HCT116 (cell line): ENCODE measurements around the gene SLC12A5. TPM values are rescaled to one million over a fixed set of nuclear protein-coding genes. Genes with fewer than 3 reads are reported as not detected.

ENCODE experiments used
- ATAC-seq: fragments of 200-7000 bp; cut with Tn5 transposase; 2 replicates; pipeline ENCODE4 v1.9.1; 2020; ENCODE audit warnings: mild to moderate bottlenecking, moderate library complexity
- BruUV-seq: library from RNA; stranded (reverse); fragments of 400-500 nt; replicated peaks from 2 replicates; lab custom pipeline; 2021; lab: Mats Ljungman, UMichigan
- CTCF ChIA-PET: fragments of 300-600 bp; sonication (Branson Sonifier 250); formaldehyde crosslinking; loops from one replicate; lab custom pipeline; 2021; ENCODE audit warnings: antibody characterized with exemption; lab: Charles Lee
- POLR2A ChIA-PET: fragments of 300-600, 350-600 bp; sonication (Branson Sonifier 250); formaldehyde crosslinking; loops from one replicate; lab custom pipeline; 2021; ENCODE audit warnings: antibody characterized with exemption; lab: Charles Lee
- RAD21 ChIA-PET, 2 experiments: fragments of 300-600 bp; sonication (Branson Sonifier 250); formaldehyde crosslinking; loops; one replicate each; lab custom pipeline; 2023; ENCODE audit warnings: low total read pairs in 2 of 2; ENCODE audit not compliant: uncharacterized antibody in 2 of 2, unreplicated experiment in 2 of 2, low non-redundant PET in 1 of 2; lab: Charles Lee
- DNase-seq: peaks from one replicate; pipeline ENCODE4 v3.0.0-alpha.2; 2010; ENCODE audit warnings: low read depth, low spot score
- H2AFZ ChIP-seq: fragments of 200-600 bp; shearing (Covaris generic), sonication (generic); 2 replicates; pipeline ENCODE4 v1.6.1; 2017; ENCODE audit warnings: low read depth, mixed run types, mixed read lengths, antibody characterized with exemption, low read length; ENCODE audit not compliant: poor library complexity, severe bottlenecking
- H3K27ac ChIP-seq: 2 replicates; pipeline ENCODE4 v1.5.1; 2012; ENCODE audit warnings: low read depth, low read length
- H3K27me3 ChIP-seq: fragments of 200-600 bp; sonication (generic); 2 replicates; pipeline ENCODE4 v1.6.1; 2016; ENCODE audit warnings: mixed run types, low read length, mixed read lengths; ENCODE audit not compliant: insufficient read depth
- H3K36me3 ChIP-seq, 2 experiments: fragments of 200-500 bp in 1 of 2; fragments of 200-600 bp in 1 of 2; sonication (Bioruptor generic) in 1 of 2; sonication (generic) in 1 of 2; 2 replicates each; pipeline versions ENCODE4 v1.5.1 to v1.6.1; 2014 to 2016; ENCODE audit warnings: low read length in 2 of 2, inconsistent platforms in 1 of 2, mixed read lengths in 1 of 2, mixed run types in 1 of 2; ENCODE audit not compliant: insufficient read depth in 2 of 2, control insufficient read depth in 1 of 2
- H3K4me1 ChIP-seq, 2 experiments: fragments of 200-600 bp in 1 of 2; sonication (generic) in 1 of 2; 2 replicates each; pipeline versions ENCODE4 v1.5.1 to v1.6.1; 2012 to 2017; ENCODE audit warnings: low read length in 2 of 2, inconsistent platforms in 1 of 2, mild to moderate bottlenecking in 1 of 2, mixed read lengths in 1 of 2, mixed run types in 1 of 2, moderate library complexity in 1 of 2; ENCODE audit not compliant: insufficient read depth in 2 of 2, control insufficient read depth in 1 of 2
- H3K4me2 ChIP-seq: fragments of 200-600 bp; sonication (generic); 2 replicates; pipeline ENCODE4 v1.6.1; 2017; ENCODE audit warnings: mixed run types, low read length, mixed read lengths
- H3K4me3 ChIP-seq, 2 experiments: fragments of 200-600 bp in 1 of 2; sonication (generic) in 1 of 2; replicated peaks in 1 of 2; 2 replicates each; pipeline ENCODE4 v1.5.1; 2011 to 2016; ENCODE audit warnings: low read length in 2 of 2, control low read depth in 1 of 2, low read depth in 1 of 2, mild to moderate bottlenecking in 1 of 2, mixed read lengths in 1 of 2, mixed run types in 1 of 2
- H3K79me2 ChIP-seq: fragments of 200-600 bp; sonication (generic); 2 replicates; pipeline ENCODE4 v1.6.1; 2017; ENCODE audit warnings: mild to moderate bottlenecking, mixed run types, low read length, moderate library complexity, mixed read lengths; ENCODE audit not compliant: insufficient read depth
- H3K9ac ChIP-seq: fragments of 200-600 bp; sonication (generic); 2 replicates; pipeline ENCODE4 v1.6.1; 2016; ENCODE audit warnings: low read length, mixed read lengths
- H3K9me2 ChIP-seq: fragments of 200-600 bp; sonication (generic), shearing (Covaris generic); 2 replicates; pipeline ENCODE4 v1.6.1; 2017; ENCODE audit warnings: mixed run types, mild to moderate bottlenecking, moderate library complexity; ENCODE audit not compliant: insufficient read depth
- H3K9me3 ChIP-seq, 2 experiments: fragments of 200-500 bp in 1 of 2; fragments of 200-600 bp in 1 of 2; sonication (Bioruptor generic) in 1 of 2; sonication (generic) in 1 of 2; 2 replicates each; pipeline ENCODE4 v1.6.1; 2014 to 2017; ENCODE audit warnings: low read length in 2 of 2, mixed read lengths in 2 of 2, inconsistent platforms in 1 of 2, low read depth in 1 of 2, mild to moderate bottlenecking in 1 of 2, mixed run types in 1 of 2, moderate library complexity in 1 of 2; ENCODE audit not compliant: control insufficient read depth in 1 of 2, insufficient read depth in 1 of 2
- H4K20me1 ChIP-seq: fragments of 200-600 bp; sonication (generic), shearing (Covaris generic); 2 replicates; pipeline ENCODE4 v1.6.1; 2017; ENCODE audit warnings: mixed run types, mild to moderate bottlenecking, moderate library complexity; ENCODE audit not compliant: insufficient read depth
- ELF1 ChIP-seq: IDR thresholded peaks from 2 replicates; pipeline ENCODE4 v1.6.1; 2012; ENCODE audit warnings: low read depth, borderline replicate concordance
- EZH2 ChIP-seq: fragments of 200-600 bp; sonication (generic); IDR thresholded peaks from 2 replicates; pipeline ENCODE4 v1.6.1; 2017; ENCODE audit warnings: antibody characterized with exemption, mixed run types
- FOSL1 ChIP-seq: IDR thresholded peaks from 2 replicates; pipeline ENCODE4 v1.6.1; 2012; ENCODE audit warnings: low read depth
- JUND ChIP-seq: IDR thresholded peaks from 2 replicates; pipeline ENCODE4 v1.6.1; 2012
- POLR2AphosphoS5 ChIP-seq: IDR thresholded peaks from 2 replicates; pipeline ENCODE4 v1.6.1; 2011; ENCODE audit warnings: mild to moderate bottlenecking, low read depth, low read length, moderate library complexity
- SRF ChIP-seq: IDR thresholded peaks from 2 replicates; pipeline ENCODE4 v1.6.1; 2012; ENCODE audit warnings: low read depth
- YY1 ChIP-seq: IDR thresholded peaks from 2 replicates; pipeline ENCODE4 v1.6.1; 2011; ENCODE audit warnings: low read length, low read depth, moderate library complexity, mild to moderate bottlenecking; ENCODE audit not compliant: insufficient replicate concordance; ENCODE audit errors: extremely low read depth
- ZFX ChIP-seq: fragments of 450-650 bp; IDR thresholded peaks from 2 replicates; pipeline ENCODE4 v1.6.1; 2017
- intact Hi-C: fragments of 100-400 bp; cut with micrococcal nuclease; formaldehyde crosslinking; loops from 2 replicates; pipeline ENCODE4 v1.10.0; 2022
- total RNA-seq: library from RNA; stranded (reverse); gene quantifications from one replicate; pipeline ENCODE4 v1.2.1, GENCODE V29; 2021; ENCODE audit not compliant: unreplicated experiment
- TF ChIP-seq, protein P1 (sequence below): IDR thresholded peaks from 2 replicates; pipeline ENCODE4 v1.6.1; 2011; ENCODE audit warnings: mild to moderate bottlenecking, low read length, moderate library complexity; ENCODE audit not compliant: insufficient replicate concordance; ENCODE audit errors: extremely low read depth
- TF ChIP-seq, protein P2 (sequence below): IDR thresholded peaks from 2 replicates; pipeline ENCODE4 v1.6.1; 2012
- TF ChIP-seq, protein P3 (sequence below): IDR thresholded peaks from 2 replicates; pipeline ENCODE4 v1.6.1; 2012; ENCODE audit warnings: low read depth
- TF ChIP-seq, protein P4 (sequence below), 3 experiments: fragments of 200-600 bp in 1 of 3; sonication (generic) in 1 of 3; IDR thresholded peaks in 2 of 3; conservative IDR thresholded peaks in 1 of 3; 2 replicates each; pipeline ENCODE4 v1.5.1; 2012 to 2017; ENCODE audit warnings: low read depth in 2 of 3, low read length in 2 of 3, antibody characterized with exemption in 1 of 3, borderline replicate concordance in 1 of 3, control low read depth in 1 of 3, mild to moderate bottlenecking in 1 of 3, mixed read lengths in 1 of 3, mixed run types in 1 of 3, moderate library complexity in 1 of 3; ENCODE audit not compliant: insufficient read depth in 1 of 3

Gene SLC12A5
- total RNA-seq, 1 experiment from 2014 or later = 1.9 TPM

DNA sequence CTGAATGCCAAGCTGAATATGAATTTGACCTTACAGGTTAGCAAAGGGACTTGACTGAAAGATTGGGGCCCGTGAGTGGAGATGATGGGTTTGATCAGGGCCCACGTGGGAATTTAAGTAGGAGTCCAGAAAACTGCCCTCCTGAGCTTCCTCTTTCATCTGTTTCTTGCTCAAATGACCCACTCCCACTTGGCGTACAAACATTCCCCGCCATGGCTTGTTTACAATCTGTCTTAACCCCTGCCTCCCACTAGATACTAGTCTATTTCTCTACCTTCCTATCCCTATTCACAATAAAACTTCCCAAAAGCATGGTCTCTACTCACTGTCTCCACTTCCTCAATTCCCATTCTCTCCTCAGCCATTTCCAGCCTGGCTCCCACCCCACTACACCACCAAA, 10.9 kb upstream of the SLC12A5 start (continued):
- TF ChIP-seq, protein P1, sequence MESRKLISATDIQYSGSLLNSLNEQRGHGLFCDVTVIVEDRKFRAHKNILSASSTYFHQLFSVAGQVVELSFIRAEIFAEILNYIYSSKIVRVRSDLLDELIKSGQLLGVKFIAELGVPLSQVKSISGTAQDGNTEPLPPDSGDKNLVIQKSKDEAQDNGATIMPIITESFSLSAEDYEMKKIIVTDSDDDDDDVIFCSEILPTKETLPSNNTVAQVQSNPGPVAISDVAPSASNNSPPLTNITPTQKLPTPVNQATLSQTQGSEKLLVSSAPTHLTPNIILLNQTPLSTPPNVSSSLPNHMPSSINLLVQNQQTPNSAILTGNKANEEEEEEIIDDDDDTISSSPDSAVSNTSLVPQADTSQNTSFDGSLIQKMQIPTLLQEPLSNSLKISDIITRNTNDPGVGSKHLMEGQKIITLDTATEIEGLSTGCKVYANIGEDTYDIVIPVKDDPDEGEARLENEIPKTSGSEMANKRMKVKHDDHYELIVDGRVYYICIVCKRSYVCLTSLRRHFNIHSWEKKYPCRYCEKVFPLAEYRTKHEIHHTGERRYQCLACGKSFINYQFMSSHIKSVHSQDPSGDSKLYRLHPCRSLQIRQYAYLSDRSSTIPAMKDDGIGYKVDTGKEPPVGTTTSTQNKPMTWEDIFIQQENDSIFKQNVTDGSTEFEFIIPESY = no peak
- TF ChIP-seq, protein P2, sequence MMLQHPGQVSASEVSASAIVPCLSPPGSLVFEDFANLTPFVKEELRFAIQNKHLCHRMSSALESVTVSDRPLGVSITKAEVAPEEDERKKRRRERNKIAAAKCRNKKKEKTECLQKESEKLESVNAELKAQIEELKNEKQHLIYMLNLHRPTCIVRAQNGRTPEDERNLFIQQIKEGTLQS = no peak
- no peak for TF ChIP-seq SRF
- TF ChIP-seq FOSL1 = no peak
- TF ChIP-seq, protein P3, sequence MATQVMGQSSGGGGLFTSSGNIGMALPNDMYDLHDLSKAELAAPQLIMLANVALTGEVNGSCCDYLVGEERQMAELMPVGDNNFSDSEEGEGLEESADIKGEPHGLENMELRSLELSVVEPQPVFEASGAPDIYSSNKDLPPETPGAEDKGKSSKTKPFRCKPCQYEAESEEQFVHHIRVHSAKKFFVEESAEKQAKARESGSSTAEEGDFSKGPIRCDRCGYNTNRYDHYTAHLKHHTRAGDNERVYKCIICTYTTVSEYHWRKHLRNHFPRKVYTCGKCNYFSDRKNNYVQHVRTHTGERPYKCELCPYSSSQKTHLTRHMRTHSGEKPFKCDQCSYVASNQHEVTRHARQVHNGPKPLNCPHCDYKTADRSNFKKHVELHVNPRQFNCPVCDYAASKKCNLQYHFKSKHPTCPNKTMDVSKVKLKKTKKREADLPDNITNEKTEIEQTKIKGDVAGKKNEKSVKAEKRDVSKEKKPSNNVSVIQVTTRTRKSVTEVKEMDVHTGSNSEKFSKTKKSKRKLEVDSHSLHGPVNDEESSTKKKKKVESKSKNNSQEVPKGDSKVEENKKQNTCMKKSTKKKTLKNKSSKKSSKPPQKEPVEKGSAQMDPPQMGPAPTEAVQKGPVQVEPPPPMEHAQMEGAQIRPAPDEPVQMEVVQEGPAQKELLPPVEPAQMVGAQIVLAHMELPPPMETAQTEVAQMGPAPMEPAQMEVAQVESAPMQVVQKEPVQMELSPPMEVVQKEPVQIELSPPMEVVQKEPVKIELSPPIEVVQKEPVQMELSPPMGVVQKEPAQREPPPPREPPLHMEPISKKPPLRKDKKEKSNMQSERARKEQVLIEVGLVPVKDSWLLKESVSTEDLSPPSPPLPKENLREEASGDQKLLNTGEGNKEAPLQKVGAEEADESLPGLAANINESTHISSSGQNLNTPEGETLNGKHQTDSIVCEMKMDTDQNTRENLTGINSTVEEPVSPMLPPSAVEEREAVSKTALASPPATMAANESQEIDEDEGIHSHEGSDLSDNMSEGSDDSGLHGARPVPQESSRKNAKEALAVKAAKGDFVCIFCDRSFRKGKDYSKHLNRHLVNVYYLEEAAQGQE = no peak
- TF ChIP-seq EZH2 = no peak
- no peak for TF ChIP-seq POLR2AphosphoS5

DNA sequence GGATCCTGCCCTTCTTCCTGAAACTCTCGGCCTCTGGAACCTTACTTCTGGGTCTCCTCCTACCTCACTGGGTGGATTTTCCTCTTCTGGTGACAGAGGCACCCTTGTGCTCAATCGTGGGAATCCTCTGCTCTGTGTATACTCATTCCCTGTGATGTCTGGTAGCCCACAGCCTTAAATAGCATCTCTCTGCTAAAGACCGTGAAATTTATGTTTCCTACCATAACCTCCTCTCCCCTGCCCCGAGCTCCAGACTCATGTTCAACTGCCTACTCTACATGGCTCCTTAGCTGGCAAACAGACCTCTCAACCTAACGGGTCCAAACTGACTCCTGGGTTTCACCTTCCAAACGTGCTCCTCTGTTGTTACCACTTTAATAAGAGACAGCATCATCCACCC, 10.4 kb upstream of the SLC12A5 start:
- intact Hi-C loops = no loop called here
- H3K9ac ChIP-seq = no peak overlapping the region
- BruUV-seq = no TSS peak
- no peak overlapping the region for H3K4me2 ChIP-seq
- POLR2A ChIA-PET = no interaction called here
- no peak overlapping the region for H3K27ac ChIP-seq
- H3K27me3 ChIP-seq = peaks cover 6% of the 10 kb centered on the region; the same call in 1 of the 2 replicates
- no peaks in the 10 kb centered on the region for H3K9me3 ChIP-seq
- no peaks in the 10 kb centered on the region for H3K79me2 ChIP-seq
- DNase-seq (no peak), ATAC-seq (no peak)
- CTCF ChIA-PET = interaction anchor here (0.9 kb wide), 1 partner anchor 49 kb away, joined by 3 read pairs; no protein-coding TSS in a partner anchor
- H3K4me3 ChIP-seq = no peak overlapping the region
- peaks cover 6 to 28% of the 10 kb centered on the region in 2 experiments; a peak in 3 of 4 replicates for H3K4me1 ChIP-seq
- RAD21 ChIA-PET = no interaction called here
- no peaks in the 10 kb centered on the region for H3K36me3 ChIP-seq
- no peak overlapping the region for H2AFZ ChIP-seq
- H4K20me1 ChIP-seq = no peaks in the 10 kb centered on the region
- H3K9me2 ChIP-seq = no peaks in the 10 kb centered on the region
- TF ChIP-seq, protein P1 = no peak
- TF ChIP-seq YY1 (no peak), EZH2 (no peak), ELF1 (no peak), JUND (no peak), FOSL1 (no peak), ZFX (no peak), POLR2AphosphoS5 (no peak)
- TF ChIP-seq, protein P4, sequence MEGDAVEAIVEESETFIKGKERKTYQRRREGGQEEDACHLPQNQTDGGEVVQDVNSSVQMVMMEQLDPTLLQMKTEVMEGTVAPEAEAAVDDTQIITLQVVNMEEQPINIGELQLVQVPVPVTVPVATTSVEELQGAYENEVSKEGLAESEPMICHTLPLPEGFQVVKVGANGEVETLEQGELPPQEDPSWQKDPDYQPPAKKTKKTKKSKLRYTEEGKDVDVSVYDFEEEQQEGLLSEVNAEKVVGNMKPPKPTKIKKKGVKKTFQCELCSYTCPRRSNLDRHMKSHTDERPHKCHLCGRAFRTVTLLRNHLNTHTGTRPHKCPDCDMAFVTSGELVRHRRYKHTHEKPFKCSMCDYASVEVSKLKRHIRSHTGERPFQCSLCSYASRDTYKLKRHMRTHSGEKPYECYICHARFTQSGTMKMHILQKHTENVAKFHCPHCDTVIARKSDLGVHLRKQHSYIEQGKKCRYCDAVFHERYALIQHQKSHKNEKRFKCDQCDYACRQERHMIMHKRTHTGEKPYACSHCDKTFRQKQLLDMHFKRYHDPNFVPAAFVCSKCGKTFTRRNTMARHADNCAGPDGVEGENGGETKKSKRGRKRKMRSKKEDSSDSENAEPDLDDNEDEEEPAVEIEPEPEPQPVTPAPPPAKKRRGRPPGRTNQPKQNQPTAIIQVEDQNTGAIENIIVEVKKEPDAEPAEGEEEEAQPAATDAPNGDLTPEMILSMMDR (IDR thresholded peaks at IDR 0.05 in 2 of 3, conservative IDR thresholded peaks at IDR 0.05 in 1 of 3; ENCODE audit: borderline replicate concordance in 1 of 3, insufficient read depth in 1 of 3, low read depth in 2 of 3, low read length in 2 of 3) = no peak
- TF ChIP-seq, protein P2 = no peak
